Measurements from ENCODE around the gene SHISA8.
A peak's percentile ranks its signal among the peaks of the same experiment; 100 is the strongest.
"Not testable (repeated sequence)": the region's sequence is repeated elsewhere in the genome, so short reads cannot be mapped to it uniquely, and the experiment has no call there.

Gene SHISA8

GRCh38 chr22:41898645-41899044 is 16.2 kb downstream of the SHISA8 start:
- DNase-seq: no peak

DNA sequence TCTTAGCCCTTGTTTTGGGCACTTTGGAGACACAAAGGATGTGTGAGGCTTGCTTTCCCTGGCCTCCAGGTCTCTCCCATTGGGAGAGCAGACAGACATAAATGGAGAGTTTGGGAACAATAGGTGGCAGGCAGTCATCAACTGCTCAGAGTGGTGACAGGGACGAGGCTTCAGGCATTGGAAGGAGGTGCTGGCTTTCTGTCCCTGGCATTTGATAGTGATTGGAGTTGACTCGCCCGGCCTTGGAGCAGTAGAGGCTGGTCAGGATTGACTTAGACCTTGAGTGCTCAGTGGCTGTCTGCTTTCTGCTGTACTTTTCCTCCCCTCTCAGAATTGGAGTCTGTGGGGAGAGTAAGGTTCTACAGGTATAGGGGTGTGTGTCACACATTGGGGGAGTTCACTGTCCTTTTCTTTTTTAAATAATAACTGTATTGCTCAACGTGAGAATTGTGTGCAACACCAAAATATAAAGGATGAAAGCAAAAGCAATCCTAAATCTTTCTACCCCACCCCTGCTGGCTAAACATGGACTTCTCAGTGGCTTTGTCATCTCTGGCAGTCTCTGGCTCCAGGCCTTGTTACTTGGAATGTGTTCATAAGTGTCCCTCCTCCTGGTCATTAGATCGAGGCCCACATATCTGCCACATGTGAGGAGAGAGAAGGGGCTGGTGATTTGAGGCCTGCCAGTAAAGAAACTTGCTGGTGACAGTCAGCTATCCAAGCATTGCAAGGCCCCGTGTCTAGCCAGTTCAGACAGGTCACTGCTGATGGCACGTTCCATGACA is 21.1 kb downstream of the SHISA8 start:
- DNase-seq: no peak

GRCh38 chr22:41892721-41893120 is 22.2 kb downstream of the SHISA8 start:
- DNase-seq: no peak

GRCh38 chr22:41891407-41891806 is 23.5 kb downstream of the SHISA8 start:
- DNase-seq: no peak

GRCh38 chr22:41888627-41889200 is 26.2 kb downstream of the SHISA8 start:
- no peak for DNase-seq

DNA sequence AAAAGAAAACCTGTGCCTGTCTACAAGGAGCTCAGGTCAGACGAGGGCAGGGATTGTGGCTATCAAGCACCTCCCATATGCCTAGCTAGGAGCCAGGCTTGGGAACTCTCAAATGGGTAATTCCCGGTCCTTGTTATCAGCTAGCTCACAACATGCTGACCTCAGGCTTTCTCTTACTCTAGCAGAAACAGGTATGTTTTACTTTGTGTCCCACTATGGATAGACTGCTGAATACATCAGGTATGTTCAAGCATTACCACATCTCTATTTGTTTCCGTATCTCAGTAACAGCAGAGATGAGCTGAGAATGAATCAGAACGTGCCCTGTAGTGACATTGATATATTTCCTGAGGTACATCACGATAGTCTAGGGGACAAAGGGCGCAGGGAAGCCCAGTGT is 29.4 kb downstream of the SHISA8 start:
- DNase-seq: no peak

DNA sequence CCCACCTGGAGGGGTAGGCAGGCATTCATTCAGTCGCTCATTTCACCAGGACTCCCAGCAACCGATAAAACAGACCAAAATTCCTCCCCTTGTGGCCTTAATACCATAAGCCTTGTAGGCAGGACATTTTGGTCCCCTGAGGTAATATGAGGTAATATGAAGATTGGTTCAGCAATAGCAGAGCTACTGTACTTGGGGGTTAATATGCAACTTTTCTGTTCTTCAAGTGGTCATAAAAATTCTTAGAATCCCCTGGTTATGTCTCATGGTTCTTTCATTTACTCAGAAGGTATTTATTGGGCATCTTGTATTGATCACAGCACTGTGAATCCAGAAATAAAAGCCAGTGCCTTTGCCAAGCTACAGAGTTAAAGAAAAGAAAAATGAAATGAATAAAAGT is 29.8 kb downstream of the SHISA8 start:
- DNase-seq: no peak

- no peak for DNase-seq
Measured at GRCh38 chr22:41883400-41883799, 31.5 kb downstream of the SHISA8 start.

GRCh38 chr22:41880653-41881052 is 34.2 kb downstream of the SHISA8 start:
- no peak for DNase-seq

GRCh38 chr22:41876675-41877074 is 38.2 kb downstream of the SHISA8 start:
- DNase-seq: no peak

DNA sequence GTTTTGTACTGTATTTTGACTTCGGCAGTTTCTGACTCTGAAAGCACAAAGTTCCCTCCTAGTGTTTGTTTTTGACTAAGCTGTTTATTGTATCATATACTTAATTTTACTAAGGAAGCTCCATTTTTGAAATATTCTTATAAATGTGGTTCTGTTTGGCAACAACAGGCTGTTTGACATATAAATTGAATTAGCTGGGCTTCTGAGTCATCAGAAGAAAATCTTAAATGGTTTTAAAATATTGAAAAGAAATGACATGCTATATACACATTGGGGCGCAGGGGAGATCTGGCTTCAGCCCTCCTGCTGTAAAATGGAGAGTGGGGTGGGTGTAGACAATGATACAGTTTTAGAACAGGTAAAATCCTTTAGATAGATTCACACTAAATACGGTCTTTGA is 38.6 kb downstream of the SHISA8 start:
- no peak for DNase-seq

GRCh38 chr22:41875531-41876270 is 39.2 kb downstream of the SHISA8 start:
- no peak for DNase-seq

- DNase-seq: no peak
Measured at GRCh38 chr22:41874090-41874489, 40.8 kb downstream of the SHISA8 start.

GRCh38 chr22:41873391-41873790 is 41.5 kb downstream of the SHISA8 start:
- DNase-seq: peak; percentile 51 to 60

GRCh38 chr22:41870786-41871185 is 44.1 kb downstream of the SHISA8 start:
- no peak for DNase-seq

GRCh38 chr22:41870081-41870480 is 44.8 kb downstream of the SHISA8 start:
- not testable (repeated sequence) for DNase-seq

DNA sequence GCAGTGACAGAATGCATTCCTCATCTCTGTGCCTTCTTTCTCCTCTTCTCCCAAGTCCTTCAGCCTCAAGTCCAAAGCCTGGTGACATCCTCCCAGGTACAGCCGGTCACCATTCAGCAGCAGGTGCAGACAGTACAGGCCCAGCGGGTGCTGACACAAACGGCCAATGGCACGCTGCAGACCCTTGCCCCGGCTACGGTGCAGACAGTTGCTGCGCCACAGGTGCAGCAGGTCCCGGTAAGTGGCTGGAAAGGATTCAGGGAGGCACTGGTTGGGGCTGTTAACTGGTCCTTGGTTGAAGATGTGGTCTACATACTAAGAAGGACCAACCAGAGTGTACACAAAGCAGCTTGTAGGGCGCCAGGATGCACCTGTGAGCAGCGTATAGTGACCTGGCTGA is 46.3 kb downstream of the SHISA8 start:
- no peak for DNase-seq

GRCh38 chr22:41863472-41863871 is 51.4 kb downstream of the SHISA8 start:
- no peak for DNase-seq

GRCh38 chr22:41862530-41863266 is 52.2 kb downstream of the SHISA8 start:
- peak; percentile 80 to 81 for DNase-seq

- DNase-seq: peak; percentile 63 to 71
Measured at GRCh38 chr22:41862160-41862529, 52.7 kb downstream of the SHISA8 start.
